Fibroblast of villous mesenchyme (primary cell): ENCODE measurements around the gene SPR. TPM values are rescaled to one million over a fixed set of nuclear protein-coding genes. Genes with fewer than 3 reads are reported as not detected.
"Not testable (repeated sequence)": the region's sequence is repeated elsewhere in the genome, so short reads cannot be mapped to it uniquely, and the experiment has no call there.

Experiments
- DNase-seq: peaks from one replicate; pipeline ENCODE4 v3.0.0-alpha.2; 2010; ENCODE audit warnings: low read depth
- H3K4me3 ChIP-seq: 2 replicates; pipeline ENCODE4 v1.5.1; 2011; ENCODE audit warnings: low read depth, mild to moderate bottlenecking, low read length
- CTCF ChIP-seq: IDR thresholded peaks from 2 replicates; pipeline ENCODE4 v1.5.1; 2012; ENCODE audit warnings: low read depth, mild to moderate bottlenecking, low read length; ENCODE audit not compliant: insufficient read depth
- total RNA-seq: library from RNA; depleted of rRNA; stranded (reverse); fragments of >200 nt; gene quantifications from 2 replicates; pipeline ENCODE4 v1.2.3, GENCODE V29; 2012

The SPR gene
- total RNA-seq, 1 donor: 22.0 TPM

GRCh38 chr2:72901426-72901825 is 14.2 kb downstream of the SPR start:
- DNase-seq: no peak

GRCh38 chr2:72907369-72907768 is 20.2 kb downstream of the SPR start:
- DNase-seq, H3K4me3 ChIP-seq: not testable (repeated sequence)

More at GRCh38 chr2:72901426-72901825, 14.2 kb downstream of the SPR start:
- no peak for TF ChIP-seq CTCF
- H3K4me3 ChIP-seq: no peak overlapping the region

GRCh38 chr2:72908741-72909140 is 21.5 kb downstream of the SPR start:
- TF ChIP-seq CTCF: no peak

GRCh38 chr2:72911256-72911655 is 24.0 kb downstream of the SPR start:
- no peak for TF ChIP-seq CTCF
- DNase-seq: no peak

More at GRCh38 chr2:72908741-72909140, 21.5 kb downstream of the SPR start:
- no peak overlapping the region for H3K4me3 ChIP-seq
- no peak for DNase-seq

GRCh38 chr2:72913486-72914205 is 26.4 kb downstream of the SPR start:
- no peak overlapping the region for H3K4me3 ChIP-seq
- no peak for DNase-seq
- TF ChIP-seq CTCF: peak; percentile 14

More at GRCh38 chr2:72911256-72911655, 24.0 kb downstream of the SPR start:
- H3K4me3 ChIP-seq: no peak overlapping the region

- no peak for DNase-seq
- H3K4me3 ChIP-seq: no peak overlapping the region
- TF ChIP-seq CTCF: no peak
Measured at GRCh38 chr2:72914206-72914559, 27.0 kb downstream of the SPR start.

GRCh38 chr2:72914589-72915319 is 27.5 kb downstream of the SPR start:
- H3K4me3 ChIP-seq: no peak overlapping the region
- TF ChIP-seq CTCF: no peak
- no peak for DNase-seq
